Stimulated activated CD8-positive, alpha-beta memory T cell treated with anti-CD3 and anti-CD28 coated beads, Interleukin-12 subunit alpha, Interleukin-12 subunit beta, amount 100 ng/mL, for 24 hours (primary cell): ENCODE measurements around the gene SDSL.

Source experiments
- DNase-seq: peaks from one replicate; pipeline ENCODE4 v3.0.0-alpha.2; 2020; ENCODE audit errors: extremely low read depth

SDSL gene

DNA sequence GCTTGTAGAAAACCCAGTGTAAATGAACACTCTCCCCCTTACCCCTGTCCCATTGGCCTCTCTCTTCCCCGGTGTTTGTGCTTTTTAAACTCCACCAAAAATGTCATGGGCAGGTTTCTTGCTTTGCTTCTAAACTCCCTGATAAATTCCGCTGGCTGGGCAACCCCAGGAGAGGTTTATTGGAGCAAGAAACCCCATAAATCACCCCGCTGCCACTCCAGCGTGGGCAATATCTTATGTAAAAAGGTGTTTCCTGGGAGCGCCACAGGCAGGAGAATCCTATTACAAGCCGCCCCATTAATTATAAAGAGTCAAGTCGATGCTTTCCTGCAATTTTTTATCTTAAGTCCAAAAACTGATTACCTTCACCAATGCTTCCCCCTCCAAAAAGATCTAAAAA, 26.7 kb downstream of the SDSL start:
- DNase-seq, result no peak

DNA sequence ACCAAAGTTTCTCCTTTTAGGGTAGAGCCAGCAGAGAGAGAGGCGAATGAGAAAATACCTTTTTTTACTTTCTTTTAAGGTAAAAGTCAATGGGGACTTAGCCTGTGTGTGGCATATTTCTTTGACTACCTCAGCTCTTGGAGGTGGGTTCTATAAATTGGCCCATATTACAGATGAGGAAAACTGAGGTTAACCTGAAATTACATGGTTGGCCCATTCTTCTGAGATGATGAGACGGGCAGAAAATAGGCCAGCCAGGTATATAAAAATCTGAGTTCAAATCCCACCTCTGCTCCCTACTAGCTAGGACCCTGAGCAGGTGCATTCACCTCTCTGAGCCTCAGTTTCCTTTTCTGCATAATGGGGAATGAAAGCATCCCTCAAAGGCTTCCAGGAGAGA, 27.1 kb downstream of the SDSL start:
- DNase-seq, result no peak

DNA sequence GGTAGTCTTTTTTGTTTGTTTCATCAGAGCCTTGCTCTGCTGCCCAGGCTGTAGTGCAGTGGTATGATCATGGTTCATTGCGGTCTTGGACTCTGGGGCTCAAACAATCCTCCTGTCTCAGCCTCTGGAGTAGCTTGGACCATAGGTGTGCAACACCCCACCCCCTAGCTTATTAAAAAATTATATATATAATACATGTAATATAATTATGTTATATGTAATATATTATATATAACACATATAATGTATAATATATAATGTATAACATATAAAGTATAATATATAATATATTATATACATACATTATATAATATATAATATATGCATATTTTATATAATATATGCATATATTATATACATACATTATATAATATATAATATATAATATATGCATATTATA, 27.7 kb downstream of the SDSL start:
- DNase-seq, result no peak

DNA sequence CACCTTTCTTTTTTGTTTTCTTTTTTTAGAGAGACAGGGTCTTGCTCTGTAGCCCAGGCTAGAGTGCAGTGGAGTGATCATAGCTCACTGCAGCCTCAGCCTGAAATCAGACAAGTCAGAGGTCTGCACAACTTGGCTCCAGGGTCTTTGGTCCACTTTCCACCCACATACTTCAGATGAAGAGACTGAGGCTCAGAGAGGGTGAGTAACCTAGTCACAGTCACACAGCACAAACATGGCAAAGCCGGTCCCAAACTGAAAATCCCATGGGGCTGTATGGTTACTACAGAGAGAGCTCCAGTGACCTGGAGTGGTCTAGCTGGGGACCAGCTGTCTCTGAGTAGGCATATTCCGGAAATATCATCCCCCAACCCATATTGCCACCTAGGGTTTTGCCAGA, 30.3 kb downstream of the SDSL start:
- DNase-seq, result no peak

DNA sequence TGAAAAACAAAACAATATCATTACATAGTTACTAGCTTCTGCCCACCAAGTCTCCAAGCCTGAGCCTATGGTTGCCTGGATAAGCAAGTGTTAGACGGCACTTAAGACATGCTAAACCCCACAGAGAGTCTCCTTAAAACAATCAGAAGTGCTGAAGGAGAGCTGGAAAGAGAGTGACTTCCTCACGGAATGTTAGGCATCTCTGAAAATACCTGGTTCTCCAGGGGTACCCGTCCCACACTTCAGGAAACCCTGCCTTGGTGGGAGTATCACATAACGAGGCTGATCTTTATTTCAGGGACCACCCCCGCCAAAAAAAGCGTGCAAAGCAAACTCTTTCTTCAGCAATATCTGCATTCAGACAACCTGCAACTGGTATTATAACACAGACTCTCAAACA, 31.1 kb downstream of the SDSL start:
- no peak for DNase-seq

DNA sequence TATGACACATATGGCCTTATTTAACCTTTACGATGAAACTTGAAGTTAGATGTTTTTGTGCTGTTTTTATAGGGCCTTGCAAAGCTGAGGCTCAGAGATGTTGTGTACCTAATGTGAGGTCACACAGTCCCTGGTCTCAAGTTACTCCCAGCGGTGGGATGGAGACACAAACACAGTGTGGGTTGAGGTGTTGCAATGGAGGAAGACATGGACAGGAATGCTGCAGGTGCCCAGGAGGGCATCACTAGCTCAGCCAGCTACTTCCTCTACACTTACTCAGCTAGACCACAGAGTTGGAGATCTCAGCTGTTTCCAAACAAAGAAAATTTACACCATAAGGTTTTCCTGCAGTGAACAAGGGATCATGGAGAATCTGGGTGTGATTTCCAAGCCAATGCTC, 34.0 kb downstream of the SDSL start:
- DNase-seq, result no peak

DNA sequence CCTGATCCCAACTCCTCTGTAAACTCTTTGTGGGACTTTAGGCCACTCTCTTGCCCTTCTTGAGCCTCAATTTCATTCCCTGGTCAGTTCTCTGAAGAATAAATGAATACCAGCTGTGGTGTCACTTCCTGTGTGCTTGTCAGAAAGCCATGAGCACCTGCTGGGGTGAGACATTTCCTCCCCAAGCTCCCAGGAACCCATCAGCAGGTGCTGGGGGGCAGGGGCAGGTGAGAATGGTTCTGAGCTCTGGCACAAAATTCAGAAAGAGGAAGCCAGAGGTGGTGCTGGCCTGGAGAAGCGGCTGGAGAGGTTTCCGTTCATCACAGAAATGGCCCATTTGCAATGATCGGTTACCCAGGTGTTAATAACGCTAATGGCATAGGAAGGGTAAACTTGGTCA, 34.6 kb downstream of the SDSL start:
- DNase-seq, result no peak

DNA sequence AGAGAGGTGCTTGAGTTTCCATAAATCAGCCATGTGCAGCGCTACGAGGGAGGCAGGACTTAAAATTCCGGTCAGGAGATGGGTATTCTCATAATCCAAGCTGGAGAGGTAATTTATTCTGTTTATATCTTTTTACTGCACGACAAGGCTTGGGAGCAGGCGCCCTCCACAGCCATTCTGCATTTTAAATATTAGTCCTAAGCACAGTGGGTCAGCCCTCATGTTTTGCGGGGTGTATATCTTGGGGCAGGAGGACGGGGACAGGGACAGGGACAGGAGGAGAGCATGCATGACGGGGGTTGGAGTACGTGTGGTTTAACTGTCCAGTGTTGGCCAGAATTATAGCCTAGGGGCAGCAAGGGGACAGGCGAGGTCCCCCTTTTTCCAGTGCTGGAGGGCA, 35.0 kb downstream of the SDSL start:
- DNase-seq, result no peak

DNA sequence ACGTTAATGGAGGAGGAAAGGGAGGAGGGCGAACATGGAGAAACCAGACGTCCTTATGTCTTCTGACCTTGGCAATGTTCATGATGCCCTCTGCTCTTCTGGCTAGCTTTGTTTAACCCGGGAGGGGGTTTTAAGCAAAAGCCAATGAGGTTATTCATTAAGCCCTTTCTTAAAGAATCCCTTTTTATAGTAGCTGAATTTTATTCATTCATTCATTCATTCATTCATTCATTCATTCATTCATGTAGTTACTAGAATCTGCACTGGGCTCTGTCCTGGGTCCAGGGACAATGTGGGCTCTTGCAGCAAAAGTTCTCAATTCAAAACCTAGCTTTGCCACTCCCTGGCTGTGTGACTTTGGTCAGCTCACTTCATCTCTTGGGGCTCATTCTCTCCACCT, 35.5 kb downstream of the SDSL start:
- no peak for DNase-seq

DNA sequence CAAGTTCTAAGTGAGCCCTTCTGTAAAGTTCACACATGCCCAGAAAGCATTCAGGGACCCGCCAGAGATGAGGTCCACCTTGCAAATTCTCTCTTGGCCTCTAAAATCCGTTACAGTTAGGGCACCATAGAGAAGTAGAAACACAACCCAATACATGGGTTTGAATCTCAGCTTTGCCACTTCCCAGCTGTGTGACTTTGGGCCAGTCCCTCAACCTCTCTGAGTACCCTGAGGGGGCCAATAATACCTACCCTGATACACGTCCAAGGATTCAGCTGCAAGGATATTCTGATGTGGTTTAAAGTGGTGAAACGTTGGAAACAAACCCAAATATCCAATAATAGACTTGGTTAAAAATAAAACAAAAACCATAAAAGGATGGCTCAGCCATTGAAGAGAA, 37.8 kb downstream of the SDSL start:
- no peak for DNase-seq

DNA sequence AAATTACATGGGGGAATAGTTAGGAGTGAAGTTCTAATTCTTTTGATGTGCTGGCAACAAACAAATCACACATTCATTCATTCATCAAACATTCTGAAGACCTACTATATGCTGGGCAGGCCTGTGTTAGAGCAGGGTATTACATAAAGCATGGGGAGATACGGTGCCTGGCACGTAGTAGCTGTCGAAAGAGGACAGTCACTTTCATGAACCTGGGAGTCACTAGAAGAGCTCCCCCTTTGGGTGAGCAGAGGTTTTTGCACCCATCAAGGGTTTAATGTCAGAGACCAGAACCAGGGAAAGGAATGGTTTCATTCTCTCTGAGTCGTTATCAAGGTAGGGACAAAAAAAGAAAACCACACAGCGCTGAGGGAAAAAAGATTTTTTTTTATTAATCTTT, 39.5 kb downstream of the SDSL start:
- DNase-seq, result no peak

DNA sequence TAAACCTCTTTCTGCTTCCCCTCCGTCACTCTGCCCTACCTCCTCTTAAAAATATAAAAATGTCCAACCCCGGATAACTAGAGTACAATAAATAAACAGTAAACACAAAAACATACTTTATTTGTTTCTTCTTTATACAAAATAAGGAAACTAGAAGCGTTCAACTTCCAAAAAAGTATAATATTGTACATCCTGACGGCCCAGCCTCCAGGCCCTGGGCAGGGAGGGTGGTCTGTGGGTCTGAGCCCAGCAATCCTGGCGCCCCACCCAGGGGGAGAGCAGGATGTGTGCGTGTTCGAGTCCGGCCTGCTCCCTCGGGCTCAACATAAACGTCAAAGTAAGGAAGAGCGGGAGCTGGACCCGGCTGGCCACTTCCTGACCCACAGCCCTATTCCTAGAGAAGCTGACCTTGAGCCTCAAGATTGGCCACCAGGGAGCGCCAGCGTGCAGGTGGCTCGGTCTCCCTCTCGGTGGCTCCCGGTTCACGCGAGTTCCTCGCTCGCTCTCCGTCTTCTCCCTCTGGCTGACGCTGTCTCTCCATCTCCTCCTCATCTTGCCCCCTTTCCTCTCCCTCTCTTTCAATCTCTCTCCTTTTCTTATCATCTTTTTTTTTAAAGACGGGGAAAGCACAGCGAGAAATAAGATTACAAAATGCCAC, 40.1 kb downstream of the SDSL start:
- DNase-seq, result peak; percentile 20

DNA sequence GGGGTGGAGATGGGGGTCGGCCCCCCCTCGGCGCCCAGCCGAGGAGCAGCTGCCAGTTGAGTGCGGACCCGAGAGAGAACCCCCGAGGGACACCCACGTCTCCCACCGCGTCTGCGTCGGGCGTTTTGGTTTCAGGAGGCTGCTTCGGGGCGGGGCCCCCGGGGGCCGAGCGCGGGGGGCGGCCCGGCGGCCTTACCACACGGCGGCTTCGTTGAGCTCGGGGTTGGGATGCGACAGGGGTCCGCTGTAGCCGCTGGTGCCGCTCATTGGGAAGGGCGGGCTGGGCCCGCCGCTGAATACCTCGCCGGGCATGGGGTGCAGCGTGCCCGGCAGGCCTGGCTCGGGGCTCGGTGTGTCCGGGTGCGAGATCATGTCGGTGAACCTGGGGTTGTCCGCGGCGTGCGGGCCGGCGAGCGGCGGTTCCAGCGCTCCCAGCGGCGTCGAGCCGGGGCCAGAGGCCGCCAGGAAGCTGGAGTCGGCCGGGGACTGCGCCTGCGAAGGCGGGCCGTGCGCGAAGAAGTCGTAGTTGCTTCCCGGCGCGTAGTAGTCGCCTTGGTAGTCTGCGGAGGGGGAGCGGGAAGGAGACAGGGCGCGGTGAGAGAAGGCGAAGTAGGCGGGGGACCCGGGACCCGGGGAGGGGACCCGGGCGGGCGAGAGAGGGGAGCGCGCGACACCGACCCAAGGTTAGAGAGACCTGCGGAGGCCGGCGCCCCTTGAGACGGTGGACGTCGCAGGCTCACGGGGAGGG, 41.0 kb downstream of the SDSL start:
- no peak for DNase-seq

DNA sequence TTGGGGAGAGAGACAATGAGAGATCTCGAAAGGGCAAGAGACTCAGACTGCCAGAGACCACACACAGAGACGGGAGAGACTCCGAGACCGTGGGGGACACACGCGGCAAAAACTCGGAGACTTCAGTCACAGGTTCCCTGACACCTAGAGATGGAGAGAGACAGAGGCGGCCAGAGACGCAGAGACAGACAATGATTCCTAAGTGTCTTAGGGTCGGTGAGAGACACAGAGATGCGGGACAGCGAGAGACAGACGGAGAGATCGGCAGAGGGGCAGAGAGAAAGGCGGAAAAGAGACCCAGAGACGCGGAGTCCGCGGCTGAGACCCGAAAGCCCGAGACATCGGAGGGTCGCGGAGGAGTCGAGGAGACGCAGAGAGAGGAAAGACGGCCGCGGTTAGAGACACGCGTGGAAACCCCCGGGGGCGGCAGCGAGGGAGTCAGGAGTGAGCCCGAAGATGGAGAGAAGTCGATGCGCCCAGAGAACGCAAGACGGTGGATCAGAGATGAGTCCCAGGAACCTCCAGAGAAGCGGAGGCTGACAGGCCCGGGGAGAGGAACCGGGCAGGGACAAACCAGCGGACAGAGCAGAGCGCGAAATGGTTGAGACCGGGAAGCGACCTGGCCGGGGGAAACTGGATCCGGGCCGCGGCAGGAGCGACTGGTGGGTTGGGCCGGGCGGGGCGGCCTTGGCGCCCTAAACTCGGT, 41.7 kb downstream of the SDSL start:
- no peak for DNase-seq

DNA sequence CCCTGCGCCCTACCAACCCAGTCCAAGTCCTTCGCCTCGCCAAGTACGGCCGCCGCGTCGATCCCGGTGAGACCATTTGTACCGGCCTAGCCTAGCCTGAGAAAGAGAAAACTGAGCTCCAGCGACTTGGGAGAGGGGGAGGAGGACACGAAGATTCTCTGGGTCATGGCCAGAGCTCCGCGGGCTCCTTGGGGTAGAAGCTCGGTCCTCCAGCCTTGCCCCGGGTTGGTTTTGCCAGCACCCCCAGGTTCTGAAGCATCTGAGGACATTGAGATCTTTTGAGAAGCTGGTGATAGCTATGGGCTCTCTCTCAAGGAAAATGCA, 42.2 kb downstream of the SDSL start:
- DNase-seq, result no peak

DNA sequence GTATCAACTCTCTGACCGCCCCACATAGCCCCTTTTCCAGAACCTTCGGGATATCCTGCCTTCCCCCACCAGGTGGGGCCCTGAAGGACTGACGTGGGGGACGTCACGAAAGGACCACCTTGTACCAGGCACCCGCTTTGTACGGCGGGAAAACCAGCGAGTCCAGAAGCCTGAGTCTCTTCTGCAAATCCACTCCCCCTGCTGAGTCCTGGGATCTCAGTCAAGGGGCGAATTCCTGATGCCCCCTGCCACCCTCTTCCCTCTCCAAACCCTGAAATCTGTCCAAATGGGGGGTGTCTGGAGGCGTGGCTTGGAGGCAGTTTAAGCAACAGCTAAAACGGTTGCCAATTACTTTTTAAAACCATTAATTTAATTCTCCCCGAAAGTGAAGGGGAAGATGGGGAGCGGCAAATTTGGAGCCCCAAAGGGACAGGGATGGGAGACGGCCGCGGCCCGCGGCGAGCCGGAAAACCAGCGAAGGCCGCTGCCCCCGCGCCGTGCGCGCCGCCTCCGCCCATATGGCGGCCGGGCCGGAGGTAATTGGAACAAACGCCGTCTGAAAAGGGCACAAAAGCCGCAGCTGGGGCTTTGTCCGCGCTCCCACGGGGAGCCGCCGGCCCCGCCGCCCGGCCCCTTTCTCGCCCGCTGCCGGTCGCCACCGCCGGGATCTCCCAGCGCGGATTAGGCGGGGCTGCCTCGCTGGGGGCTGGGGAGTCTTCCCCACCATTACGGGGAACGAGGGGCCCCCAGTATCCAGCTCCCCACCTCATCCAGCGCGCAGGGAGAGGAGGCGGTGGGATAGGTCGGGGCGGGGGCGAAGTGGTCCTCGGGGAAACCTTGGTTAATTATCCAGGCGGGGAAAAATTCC, 42.9 kb downstream of the SDSL start:
- no peak for DNase-seq

DNA sequence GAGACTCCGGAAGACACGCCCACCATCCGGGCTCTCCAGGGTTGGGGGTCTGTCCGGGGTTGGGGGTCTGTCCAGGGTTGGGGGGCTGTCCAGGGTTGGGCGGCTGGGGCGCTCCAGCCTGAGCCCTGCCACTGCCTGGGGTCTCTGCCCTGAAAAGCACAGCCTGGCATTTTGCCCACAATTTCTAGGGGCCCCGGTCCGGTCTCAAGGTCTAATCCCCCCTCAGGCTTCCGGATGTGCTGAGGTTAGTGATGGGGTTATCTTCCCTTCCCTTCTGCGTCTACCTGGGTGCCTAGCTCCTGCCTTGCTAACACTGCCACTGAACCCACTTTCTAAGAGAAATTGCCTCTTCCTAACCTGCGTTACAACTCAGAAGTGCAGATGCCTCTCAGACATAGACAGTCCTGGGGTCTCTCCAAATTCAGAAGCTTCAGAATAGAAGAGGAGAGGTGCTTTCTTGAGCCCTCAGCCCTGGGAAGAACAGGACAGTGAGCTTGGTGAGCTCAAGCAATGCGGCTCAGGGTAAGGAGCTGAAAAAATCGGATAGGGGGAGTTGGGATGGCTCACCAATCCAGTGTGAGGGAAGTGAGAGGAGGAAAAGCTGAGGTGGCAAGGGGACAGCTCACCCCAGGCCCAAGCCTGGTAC, 43.8 kb downstream of the SDSL start:
- DNase-seq, result no peak

DNA sequence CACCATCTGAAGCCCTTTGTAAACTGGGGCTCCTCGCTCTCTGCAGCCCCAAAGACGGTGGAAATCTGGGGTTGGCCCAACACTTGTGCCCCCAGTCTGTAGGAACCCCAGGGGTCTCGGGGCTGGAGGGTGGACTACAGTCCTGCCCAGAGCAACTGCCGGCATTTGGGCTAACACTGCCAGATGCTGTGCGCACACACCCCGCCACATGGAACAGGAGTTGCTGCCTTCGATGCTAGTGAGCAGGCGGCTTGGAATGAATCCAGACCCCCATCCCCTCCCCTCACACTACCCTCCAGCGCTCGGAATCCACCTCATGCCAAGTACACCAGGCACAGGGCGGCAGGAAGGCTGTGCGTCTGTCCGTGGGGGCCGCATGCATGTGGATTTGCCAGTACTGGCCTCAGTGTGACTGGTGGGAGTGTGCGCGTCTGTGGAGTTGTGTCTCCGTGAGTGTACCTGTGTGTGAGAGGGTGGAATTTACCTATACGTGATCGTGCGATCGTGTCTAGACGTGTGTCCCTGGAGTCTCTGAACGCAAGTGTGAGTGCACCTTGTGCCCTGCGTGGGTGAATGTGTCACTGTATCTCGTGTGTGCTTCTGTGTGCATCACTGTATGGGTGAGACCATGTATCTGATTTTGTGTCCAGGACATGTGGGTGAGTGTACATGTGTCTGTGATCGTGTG, 44.4 kb downstream of the SDSL start:
- DNase-seq, result no peak

DNA sequence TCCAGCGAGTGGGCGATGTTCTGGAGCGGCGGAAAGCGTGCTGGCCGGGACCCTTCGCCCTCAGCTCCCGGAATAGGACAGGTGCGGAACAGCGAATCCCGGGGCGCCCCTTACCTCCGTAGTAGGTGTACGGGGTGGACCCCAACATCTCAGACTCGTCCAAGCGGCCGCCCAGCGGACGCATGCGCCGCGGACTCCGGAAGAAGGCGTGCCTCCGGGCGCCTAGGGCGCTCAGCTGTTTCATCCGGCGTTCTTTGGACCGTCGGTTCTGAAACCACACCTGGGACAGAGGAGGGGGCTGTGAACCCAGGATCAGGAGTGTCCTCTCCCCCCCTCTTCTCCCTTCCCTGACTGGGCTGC, 44.9 kb downstream of the SDSL start:
- no peak for DNase-seq

DNA sequence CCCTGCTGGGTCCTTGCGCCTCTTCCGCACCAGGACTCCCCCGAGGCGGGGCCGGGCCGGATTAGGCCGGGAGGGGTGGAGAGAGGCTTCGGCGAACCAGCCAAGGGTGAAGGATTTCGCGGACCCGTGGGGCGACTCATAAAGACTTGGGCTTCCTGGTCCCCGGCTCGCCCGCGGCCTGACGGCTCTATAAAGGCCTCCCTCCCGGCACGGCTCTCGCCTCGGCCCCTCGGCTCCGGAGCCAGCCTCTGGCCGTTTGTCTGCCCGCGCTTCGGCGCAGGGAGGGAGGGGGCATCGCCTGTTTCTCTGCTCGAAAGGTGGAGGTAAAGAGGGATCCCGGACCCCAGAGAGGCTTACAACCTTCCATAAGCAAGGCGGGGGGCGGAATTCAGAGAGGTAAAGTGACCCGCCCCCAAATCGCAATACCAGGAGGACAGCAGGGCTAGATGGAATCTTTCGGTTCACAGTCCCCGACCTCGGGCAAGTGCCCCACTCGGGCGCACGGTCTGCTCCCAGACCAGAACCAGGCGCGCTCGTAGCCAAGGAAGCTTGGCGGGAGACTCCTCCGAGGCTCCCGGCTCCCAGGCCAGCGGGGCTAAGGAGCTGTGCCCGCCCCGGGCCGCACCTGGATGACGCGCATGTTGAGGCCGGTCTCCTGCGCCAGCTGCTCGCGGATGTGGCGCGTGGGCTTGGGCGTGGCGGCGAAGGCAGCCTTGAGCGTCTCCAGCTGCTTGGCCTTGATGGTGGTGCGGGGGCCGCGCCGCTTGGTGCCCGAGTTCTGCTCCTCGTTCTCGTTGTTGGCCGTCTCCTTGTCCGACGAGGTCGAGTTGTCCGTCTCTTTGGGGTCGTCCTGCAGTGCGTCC, 45.6 kb downstream of the SDSL start:
- no peak for DNase-seq
